Right lobe of liver (tissue), 4 donors: Measurements from ENCODE around the gene CAV3.

Source experiments
- CTCF ChIP-seq, 4 donors: fragments of 200-600 bp in 3 of 4; fragments of 450-650 bp in 1 of 4; IDR thresholded peaks; one replicate each; pipeline versions ENCODE4 v1.5.1 to v1.8.0; 2016 to 2022; ENCODE audit warnings: antibody characterized with exemption in 4 of 4, mild to moderate bottlenecking in 2 of 4
- POLR2A ChIP-seq: fragments of 450-650 bp; IDR thresholded peaks from one replicate; pipeline ENCODE4 v1.6.1; 2017; ENCODE audit warnings: antibody characterized with exemption, mild to moderate bottlenecking
- donor health status: DM: no; HTN: no; CAD: no.
- donor health status: DM: no; HTN: no; CAD: no.
- donor health status: DM: no; HTN: yes; CAD: no.

GRCh38 chr3:8775602-8776001 lies 42.0 kb downstream of the CAV3 start:
- no peak for TF ChIP-seq CTCF (IDR thresholded peaks at IDR 0.05)
- TF ChIP-seq POLR2A = no peak
